AG04450 (cell line): Measurements from ENCODE around the gene OR2T11. TPM values are rescaled to one million over a fixed set of nuclear protein-coding genes. Genes with fewer than 3 reads are reported as not detected.

Source experiments
- CTCF ChIA-PET: fragments of 300-600, 350-600 bp; formaldehyde crosslinking; extraction: SDS; loops from one replicate; lab custom pipeline; 2022; ENCODE audit warnings: antibody characterized with exemption, inconsistent platforms; lab: Charles Lee
- POLR2A ChIA-PET: fragments of 350-600 bp; formaldehyde crosslinking; extraction: SDS; loops from one replicate; lab custom pipeline; 2021; ENCODE audit warnings: antibody characterized with exemption, inconsistent platforms; lab: Yijun Ruan, JAX
- DNase-seq: peaks from one replicate; pipeline ENCODE4 v3.0.0-alpha.2; 2011; ENCODE audit warnings: low read depth, low spot score
- H3K27ac ChIP-seq: one replicate; pipeline ENCODE4 v1.5.1; 2012; ENCODE audit warnings: low read depth, low read length, control low read depth
- H3K27me3 ChIP-seq: one replicate; pipeline ENCODE4 v1.6.0; 2012; ENCODE audit warnings: low read length; ENCODE audit not compliant: control insufficient read depth, insufficient read depth
- H3K4me3 ChIP-seq: 2 replicates; pipeline ENCODE4 v1.5.1; 2011; ENCODE audit warnings: mild to moderate bottlenecking, low read depth, low read length, control low read depth
- H3K9me3 ChIP-seq: 2 replicates; pipeline ENCODE4 v1.5.1; 2012; ENCODE audit warnings: low read length; ENCODE audit not compliant: control insufficient read depth, insufficient read depth
- polyA plus RNA-seq: library from polyadenylated mRNA; depleted of rRNA; stranded (reverse); fragments of >200 nt; gene quantifications from 2 replicates; pipeline ENCODE4 v1.2.3, GENCODE V29; 2011
- TF ChIP-seq, protein P1 (sequence below): IDR thresholded peaks from 2 replicates; pipeline ENCODE4 v1.5.1; 2011; ENCODE audit warnings: low read depth, low read length, control low read depth, inconsistent platforms

Gene OR2T11
- polyA plus RNA-seq, 1 experiment, result not detected

DNA sequence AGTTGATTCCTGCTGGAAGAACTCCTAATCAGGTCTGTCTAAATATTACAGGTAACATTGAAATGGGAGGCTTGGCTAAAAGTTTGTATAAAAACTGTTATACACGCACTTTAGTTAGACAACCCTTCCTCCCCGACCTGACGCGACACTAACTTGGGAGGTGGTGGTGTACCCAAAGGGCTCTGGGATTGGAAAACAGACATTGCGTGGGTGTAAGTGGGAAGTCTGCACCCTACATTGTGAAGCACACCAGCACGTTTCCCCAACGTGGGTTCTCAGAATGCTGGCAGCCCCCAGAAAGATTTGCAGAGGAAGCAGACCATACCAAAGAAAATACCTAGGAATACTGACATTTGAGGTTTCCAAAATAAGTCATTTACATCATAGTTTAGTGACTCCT lies 16.8 kb downstream of the OR2T11 start:
- Histone ChIP-seq H3K9me3 (no peaks in the 10 kb centered on the region; the same call in 1 of the 2 replicates), H3K27me3 (no peaks in the 10 kb centered on the region), H3K4me3 (no peak overlapping the region), H3K27ac (no peak overlapping the region)
- TF ChIP-seq, protein P1, sequence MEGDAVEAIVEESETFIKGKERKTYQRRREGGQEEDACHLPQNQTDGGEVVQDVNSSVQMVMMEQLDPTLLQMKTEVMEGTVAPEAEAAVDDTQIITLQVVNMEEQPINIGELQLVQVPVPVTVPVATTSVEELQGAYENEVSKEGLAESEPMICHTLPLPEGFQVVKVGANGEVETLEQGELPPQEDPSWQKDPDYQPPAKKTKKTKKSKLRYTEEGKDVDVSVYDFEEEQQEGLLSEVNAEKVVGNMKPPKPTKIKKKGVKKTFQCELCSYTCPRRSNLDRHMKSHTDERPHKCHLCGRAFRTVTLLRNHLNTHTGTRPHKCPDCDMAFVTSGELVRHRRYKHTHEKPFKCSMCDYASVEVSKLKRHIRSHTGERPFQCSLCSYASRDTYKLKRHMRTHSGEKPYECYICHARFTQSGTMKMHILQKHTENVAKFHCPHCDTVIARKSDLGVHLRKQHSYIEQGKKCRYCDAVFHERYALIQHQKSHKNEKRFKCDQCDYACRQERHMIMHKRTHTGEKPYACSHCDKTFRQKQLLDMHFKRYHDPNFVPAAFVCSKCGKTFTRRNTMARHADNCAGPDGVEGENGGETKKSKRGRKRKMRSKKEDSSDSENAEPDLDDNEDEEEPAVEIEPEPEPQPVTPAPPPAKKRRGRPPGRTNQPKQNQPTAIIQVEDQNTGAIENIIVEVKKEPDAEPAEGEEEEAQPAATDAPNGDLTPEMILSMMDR, result no peak
- ChIA-PET CTCF (no interaction called here), POLR2A (no interaction called here)
- no peak for DNase-seq

DNA sequence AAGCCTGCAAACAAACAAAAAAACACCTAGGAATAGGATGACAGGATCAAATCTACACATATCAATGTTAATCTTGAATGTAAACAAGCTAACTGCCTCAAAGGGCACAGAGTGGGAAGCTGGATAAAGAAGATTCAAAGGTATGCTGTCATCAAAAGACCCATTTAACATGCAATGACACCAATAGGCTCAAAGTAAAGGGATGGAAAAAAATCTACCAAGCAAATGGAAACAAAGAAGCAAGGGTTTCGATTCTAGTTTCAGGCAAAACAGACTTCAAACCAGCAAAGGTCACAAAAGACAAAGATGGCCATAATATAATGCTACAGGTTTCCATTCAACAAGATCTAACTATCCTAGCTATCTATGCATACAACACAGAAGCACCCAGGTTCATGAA lies 21.1 kb downstream of the OR2T11 start:
- no peak for DNase-seq
- no peak overlapping the region for H3K4me3 ChIP-seq
- H3K9me3 ChIP-seq, result peaks cover 10% of the 10 kb centered on the region
- no peaks in the 10 kb centered on the region for H3K27me3 ChIP-seq
- no peak overlapping the region for H3K27ac ChIP-seq
- TF ChIP-seq, protein P1, result no peak
- CTCF ChIA-PET, result no interaction called here
- POLR2A ChIA-PET, result no interaction called here

DNA sequence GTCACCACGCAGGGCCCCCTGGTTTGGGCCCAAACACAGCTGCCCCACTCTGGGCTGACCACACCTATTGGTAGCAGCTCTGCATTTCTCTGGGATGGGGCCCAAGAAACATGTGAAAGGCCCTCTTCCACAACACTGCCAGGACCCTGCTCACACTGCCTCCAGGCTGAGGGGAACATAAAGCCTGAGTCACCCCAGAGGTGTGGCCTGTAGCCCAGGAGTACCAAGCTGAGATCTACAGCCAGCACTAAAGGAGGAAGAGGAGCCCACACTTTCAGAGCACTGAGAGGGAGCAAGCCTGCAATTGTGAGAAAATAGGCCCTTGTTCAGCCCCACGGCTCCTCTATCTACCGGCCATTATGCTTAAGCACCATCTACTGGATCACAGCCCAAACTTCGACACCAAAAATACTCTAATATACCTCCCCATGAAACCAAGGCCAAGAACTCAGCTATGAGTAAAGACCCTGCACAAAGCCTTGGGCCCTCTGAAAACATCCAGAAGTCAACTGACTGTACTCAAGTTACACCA lies 22.9 kb downstream of the OR2T11 start:
- peaks cover 10% of the 10 kb centered on the region for H3K9me3 ChIP-seq
- H3K27ac ChIP-seq, result no peak overlapping the region
- DNase-seq, result no peak
- H3K4me3 ChIP-seq, result no peak overlapping the region
- H3K27me3 ChIP-seq, result no peaks in the 10 kb centered on the region
- POLR2A ChIA-PET, result no interaction called here
- CTCF ChIA-PET, result no interaction called here
- TF ChIP-seq, protein P1, result no peak

DNA sequence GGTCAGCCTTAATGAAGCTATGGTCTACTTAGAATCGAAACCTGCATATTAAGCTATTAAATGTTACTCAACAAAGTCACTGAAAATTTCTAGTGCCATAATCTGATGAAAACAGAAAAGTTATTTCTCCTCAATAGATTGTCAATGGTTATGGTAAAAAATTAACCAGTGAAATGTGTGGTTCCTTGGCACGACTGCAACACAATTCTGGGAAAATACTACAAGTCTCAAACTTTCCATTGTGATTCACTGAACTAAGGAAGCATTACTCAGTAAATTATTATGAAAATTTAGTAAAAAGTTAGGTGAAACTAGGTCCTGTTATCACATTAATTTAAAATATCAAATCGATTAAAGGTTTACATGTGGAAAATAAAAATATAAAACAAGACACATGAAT lies 24.6 kb downstream of the OR2T11 start:
- Histone ChIP-seq H3K27me3 (no peaks in the 10 kb centered on the region), H3K27ac (no peak overlapping the region), H3K9me3 (peaks cover 10% of the 10 kb centered on the region), H3K4me3 (no peak overlapping the region)
- POLR2A ChIA-PET, result no interaction called here
- CTCF ChIA-PET, result no interaction called here
- TF ChIP-seq, protein P1, result no peak
- DNase-seq, result no peak

DNA sequence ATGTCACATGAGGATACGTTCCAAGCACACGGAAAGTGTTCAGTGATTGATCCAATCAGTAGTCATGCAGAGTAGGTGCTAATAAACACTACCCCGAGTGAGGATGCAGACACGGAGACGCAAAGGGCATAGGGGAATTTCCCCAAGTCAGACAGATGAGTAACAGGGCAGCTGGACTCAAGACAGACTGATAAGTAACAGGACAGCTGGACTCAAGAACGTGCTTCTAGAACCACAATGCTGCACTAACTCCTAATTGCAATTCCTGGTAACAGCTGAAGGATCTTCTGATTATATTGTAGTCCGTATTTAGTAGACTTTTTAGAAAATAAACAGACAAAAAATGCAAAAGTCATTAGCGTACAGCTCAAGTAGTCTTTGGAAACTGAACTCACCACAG lies 35.5 kb downstream of the OR2T11 start:
- Histone ChIP-seq H3K4me3 (no peak overlapping the region), H3K27me3 (no peaks in the 10 kb centered on the region), H3K27ac (no peak overlapping the region), H3K9me3 (no peaks in the 10 kb centered on the region)
- TF ChIP-seq, protein P1, result no peak
- CTCF ChIA-PET, result no interaction called here
- DNase-seq, result no peak
- POLR2A ChIA-PET, result no interaction called here
